NCI-H2107 treated with DMSO at 0.1 percent for 48 hours (cell line): ENCODE measurements around the gene TRPV3.

Source experiments
- DNase-seq: peaks from one replicate; lab custom pipeline; 2025; ENCODE audit not compliant: unreplicated experiment; lab: John Stamatoyannopoulos, UW

TRPV3 gene

GRCh38 chr17:3547628-3548027 is 10.0 kb downstream of the TRPV3 start:
- no peak for DNase-seq

DNA sequence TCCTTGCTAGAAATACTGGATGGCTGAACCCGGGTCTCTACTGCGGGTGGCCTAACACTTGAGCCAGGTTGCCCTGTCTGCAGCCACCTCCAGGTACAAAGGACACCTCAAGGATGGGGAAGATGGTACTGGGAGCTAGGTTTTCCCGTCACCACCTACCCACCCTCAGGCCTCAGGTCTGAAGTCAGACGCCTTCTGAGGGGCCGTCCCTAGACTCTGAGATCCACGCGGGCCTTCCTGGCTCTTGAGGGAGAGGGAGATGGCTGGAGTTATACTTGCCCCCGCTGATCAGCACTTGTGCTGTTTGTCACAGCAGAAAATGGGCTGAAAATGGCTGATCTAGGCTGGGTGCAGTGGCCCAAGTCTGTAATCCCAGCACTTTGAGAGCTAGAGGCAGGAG is 10.6 kb downstream of the TRPV3 start:
- DNase-seq = no peak

GRCh38 chr17:3546521-3546920 is 11.1 kb downstream of the TRPV3 start:
- no peak for DNase-seq

GRCh38 chr17:3545151-3545550 is 12.5 kb downstream of the TRPV3 start:
- no peak for DNase-seq

GRCh38 chr17:3544365-3544764 is 13.2 kb downstream of the TRPV3 start:
- no peak for DNase-seq

DNA sequence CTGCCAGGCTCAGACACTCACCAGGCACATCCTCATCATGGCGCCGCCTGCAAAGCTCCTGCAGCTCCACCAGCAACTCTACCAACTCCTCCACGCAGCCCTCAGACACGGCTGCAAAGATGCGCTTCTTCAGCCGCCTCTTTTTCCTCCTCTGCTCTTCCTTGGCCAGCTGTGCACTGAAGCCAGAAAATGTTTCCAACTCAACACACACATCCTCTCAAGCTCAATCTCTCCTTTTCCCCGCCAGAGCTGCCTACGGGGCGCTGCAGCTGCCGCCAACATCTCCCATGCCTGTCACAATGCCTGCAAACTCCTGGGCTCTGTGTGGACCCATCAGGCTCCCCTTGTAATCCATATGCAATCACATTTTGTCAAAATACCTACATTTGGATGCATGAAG is 14.2 kb downstream of the TRPV3 start:
- no peak for DNase-seq

GRCh38 chr17:3542410-3543088 is 15.1 kb downstream of the TRPV3 start:
- DNase-seq = no peak

DNA sequence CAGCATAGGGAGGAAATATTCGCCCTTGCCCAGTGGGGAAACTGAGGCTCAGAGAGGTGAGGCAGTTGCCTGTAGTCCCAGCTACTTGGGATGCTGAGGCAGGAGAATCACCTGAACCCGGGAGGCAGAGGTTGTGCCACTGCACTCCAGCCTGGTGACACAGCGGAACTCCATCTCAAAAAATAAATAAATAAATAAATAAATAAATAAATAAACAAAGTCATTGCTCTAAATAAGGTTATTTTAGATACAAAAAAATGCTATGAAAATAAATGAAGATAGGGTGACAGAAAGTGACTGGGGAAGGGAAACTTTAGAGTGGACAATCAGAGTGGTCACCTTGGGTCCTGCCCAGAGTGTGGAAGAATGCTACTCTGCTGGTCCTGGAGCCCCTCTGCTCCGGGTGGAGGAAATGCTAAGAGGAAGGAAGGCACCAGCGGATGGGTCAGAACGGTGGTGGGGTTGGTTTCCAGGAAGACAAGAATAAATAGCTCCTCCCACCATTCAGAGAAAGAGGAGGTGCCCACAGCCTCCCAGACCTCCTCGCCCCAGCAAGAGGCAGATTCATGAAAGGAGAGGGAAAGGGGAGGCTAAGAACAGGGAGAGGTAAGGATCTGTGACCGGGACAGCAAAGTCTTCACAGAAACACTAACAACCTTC is 17.6 kb downstream of the TRPV3 start:
- no peak for DNase-seq

DNA sequence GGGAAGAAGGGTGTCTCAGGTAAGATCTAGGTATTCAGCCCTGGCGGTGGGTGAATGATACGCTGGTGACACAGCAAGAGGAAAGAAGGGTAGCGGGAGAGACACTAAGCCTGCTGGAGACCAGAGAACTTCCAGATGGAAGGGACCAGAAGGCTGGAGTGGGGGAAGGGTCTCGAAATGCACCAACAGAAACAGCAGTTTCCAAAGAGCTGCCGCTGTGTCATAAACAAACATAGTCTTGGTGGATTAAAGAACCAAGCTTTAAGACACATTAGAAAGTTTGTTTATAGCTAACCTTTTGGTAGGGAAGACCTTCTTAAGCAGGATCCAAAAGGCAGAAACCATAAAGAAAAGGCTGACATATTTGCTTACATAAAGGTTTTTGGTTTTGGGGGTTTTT is 20.9 kb downstream of the TRPV3 start:
- no peak for DNase-seq

GRCh38 chr17:3535253-3535995 is 22.2 kb downstream of the TRPV3 start:
- DNase-seq = no peak

- no peak for DNase-seq
Observed at GRCh38 chr17:3534881-3535252, 22.7 kb downstream of the TRPV3 start.

GRCh38 chr17:3533752-3534151 is 23.9 kb downstream of the TRPV3 start:
- no peak for DNase-seq

DNA sequence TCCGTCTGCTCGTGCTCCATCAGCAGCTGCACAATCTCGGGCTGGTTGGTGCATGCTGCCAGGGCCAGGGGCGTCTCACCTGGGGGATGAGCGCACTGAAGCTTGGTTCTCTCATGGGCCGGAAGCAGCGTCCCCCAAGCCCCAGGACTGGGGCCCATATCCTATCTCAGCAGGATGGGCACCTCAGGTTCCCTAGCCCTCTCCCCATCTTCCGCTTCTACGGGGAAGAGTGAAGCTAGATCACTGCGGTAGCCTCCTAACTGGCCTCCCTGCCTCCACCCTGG is 24.8 kb downstream of the TRPV3 start:
- no peak for DNase-seq

DNA sequence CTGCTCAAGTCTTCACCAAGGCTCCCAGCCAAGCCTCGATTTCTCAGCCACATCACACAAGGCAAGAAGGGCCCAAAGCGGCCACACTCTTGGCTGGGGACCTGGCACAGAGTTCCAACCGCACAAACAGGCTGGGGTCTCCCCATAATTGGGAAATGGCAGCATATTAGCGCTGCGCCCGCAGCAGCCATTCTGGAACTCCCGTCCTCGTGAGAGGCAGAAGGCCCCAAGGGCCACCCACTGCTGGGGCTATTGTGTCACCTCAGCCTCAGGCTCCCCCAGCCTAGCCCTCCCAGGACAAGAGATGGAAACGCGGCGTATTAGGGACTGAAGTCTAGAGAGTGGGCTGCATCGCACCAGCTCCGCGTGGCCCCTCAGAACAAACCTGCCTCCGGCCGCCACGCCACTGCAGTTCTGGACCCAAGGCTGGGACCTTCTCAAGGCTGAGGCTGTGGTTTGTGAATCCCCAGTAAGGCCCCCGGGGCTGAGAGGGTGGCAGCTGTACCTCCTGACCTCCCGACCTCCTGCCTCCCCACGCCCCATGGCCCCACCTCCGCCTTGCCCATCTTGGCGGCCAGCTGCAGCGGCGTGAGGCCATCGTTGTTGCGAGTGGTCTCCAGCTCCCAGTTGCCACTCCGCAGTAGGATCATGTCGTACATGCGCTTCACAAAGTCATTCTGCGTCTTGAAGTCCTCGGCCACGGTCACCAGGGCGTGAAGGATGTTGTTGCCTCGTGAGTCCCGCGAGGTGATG is 25.3 kb downstream of the TRPV3 start:
- no peak for DNase-seq

DNA sequence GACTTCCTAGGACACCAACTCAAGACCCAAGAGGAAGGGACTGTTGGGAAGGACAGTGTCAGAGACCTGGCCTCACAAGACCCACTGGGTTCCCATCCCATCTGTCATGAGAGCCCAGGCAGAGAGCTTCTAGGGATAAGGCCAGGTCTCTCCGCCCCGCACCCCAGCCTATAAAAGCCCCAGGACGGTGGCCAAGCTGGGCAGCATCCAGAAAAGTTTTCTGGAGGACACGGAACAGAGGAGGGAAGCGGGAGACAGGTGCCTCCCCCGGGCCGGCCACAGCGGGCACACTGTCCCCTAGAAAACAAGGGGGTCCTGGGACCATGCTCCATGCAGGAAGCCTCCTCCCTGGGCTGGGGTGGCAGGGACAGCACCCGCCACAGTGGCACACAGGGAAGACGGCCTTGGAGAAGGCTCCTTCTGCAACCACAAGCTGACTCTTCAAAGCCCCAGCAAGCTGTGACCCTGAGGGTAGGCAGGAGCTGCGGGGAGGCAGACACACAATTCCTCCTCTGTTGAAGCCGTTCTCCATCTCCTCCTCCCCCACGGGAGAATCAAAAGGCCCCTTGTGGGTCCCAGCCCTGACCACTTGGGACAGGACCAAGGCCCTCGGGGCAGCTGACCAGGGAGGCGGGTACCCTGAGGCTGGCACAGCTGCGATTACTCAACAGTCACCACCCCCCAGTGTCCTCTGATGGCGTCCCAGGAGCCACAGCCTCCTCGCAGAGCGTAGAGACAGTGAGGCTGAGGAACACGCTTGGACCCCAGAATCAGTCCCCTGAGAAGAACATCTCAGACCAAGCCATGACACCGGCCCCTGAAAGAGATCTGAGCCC is 26.1 kb downstream of the TRPV3 start:
- DNase-seq = no peak

- no peak for DNase-seq
Observed at GRCh38 chr17:3529817-3530741, 27.5 kb downstream of the TRPV3 start.

- DNase-seq = no peak
Observed at GRCh38 chr17:3528880-3529511, 28.6 kb downstream of the TRPV3 start.

GRCh38 chr17:3528403-3528851 is 29.2 kb downstream of the TRPV3 start:
- DNase-seq = no peak

- no peak for DNase-seq
Observed at GRCh38 chr17:3527896-3528295, 29.7 kb downstream of the TRPV3 start.
